HG03175 (cell line): ENCODE results near the gene RIT1.
"Not testable (repeated sequence)": the region's sequence is repeated elsewhere in the genome, so short reads cannot be mapped to it uniquely, and the experiment has no call there.

Experiments
- ATAC-seq: cut with Tn5 transposase; IDR thresholded peaks from one replicate; pipeline ENCODE4 v1.9.1; 2021; ENCODE audit warnings: mild to moderate bottlenecking, moderate library complexity; ENCODE audit not compliant: unreplicated experiment

Gene RIT1

DNA sequence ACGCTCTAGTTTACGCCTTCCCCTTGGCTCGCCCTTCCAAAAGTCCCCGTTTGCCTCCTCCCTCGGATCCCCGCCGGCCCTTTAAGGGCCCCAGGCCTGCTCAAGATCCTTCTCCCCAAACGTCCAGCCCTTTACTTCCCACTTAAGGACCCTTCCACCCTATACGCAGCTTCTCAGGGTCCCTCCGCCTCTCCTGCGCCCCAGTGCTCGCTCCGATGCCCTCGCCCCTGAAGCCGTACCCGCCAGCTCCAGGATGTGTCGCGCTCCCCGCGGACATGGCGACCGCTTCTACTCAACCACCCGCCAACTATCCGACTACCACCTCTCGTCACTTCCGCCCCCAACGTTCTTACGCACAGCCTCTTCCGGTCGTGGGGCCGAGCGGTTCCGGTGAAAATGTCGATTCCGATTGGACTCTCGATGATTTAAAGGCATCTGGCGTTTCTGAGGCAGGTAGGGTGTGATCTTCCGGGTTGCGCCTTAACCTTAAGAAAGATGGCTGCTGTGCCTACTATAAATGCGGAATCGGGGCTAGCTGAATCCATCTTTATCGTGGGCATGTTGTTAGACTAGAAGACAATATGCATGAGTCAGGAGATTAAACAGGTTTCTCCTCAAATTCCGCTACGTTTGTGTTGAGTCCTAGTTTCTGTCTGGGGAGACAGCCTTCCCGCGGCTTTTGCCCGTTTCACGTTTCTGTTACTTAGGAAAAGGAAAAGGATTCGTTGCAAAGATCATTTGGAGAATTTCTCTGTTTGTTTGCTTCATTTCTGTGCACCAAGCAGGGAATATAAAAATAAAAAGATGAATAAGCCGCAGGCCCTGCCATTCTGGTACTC is 23.2 kb upstream of the RIT1 start, which contains the start of gene KHDC4:
TSS of gene KHDC4 (minus strand) at position 317 of the 839 bp plus-strand sequence. CDS start at position 277, 40 bp downstream.
- ATAC-seq: peak; percentile 98

GRCh38 chr1:155933591-155934096 is 22.5 kb upstream of the RIT1 start:
- no peak for ATAC-seq

DNA sequence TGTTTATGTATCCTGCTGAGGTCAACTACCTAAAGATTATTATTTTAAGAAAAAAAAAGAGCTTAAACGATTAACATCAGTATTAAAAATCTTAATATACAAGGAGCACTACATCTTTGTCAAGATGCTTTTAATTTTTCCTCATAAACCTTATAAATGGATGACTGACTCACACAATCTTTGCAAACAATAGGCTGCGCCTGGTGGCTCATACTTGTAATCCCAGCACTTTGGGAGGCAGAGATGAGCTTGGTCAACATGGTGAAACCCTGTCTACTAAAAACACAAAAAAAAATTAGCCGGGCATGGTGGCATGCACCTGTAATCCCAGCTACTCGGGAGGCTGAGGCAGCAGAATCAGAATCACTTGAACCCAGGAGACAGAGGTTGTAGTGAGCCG is 21.3 kb upstream of the RIT1 start:
- ATAC-seq: no peak

DNA sequence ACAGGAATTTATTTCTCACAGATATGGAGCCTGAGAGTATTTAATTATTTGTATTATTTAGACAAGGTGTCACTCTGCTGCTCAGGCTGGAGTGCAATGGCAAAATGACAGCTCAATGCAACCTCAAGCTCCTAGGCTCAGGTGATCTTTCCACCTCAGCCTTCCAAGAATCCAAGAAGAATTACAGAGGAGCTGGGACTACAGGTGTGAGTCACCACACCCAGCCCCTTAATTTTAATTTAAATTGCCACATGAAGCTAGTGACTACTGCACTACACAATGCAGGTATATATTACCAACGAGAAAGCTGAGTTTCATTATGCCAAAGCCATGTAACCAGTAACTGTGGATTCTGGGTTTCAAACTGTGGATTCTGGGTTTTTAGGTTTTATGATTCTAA is 20.9 kb upstream of the RIT1 start:
- no peak for ATAC-seq

GRCh38 chr1:155931332-155932038 is 20.3 kb upstream of the RIT1 start:
- ATAC-seq: no peak

DNA sequence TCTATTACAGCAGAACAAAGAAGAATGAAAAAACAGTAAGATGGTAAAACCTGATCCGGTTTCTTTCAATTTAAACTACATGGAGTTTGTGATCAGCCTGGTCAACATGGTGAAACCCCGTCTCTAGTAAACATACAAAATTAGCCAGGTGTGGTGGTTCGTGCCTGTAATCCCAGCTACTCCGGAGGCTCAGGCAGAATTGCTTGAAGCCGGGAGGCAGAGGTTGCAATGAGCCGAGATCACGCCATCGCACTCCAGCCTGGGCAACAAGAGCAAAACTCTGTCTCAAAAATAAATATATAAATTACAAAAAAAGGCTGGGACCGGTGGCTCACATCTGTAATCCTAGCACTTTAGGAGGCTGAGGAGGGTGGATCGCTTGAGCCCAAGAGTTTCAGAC is 19.6 kb upstream of the RIT1 start:
- ATAC-seq: not testable (repeated sequence)

- ATAC-seq: no peak
Measured at GRCh38 chr1:155929057-155929456, 17.9 kb upstream of the RIT1 start.

DNA sequence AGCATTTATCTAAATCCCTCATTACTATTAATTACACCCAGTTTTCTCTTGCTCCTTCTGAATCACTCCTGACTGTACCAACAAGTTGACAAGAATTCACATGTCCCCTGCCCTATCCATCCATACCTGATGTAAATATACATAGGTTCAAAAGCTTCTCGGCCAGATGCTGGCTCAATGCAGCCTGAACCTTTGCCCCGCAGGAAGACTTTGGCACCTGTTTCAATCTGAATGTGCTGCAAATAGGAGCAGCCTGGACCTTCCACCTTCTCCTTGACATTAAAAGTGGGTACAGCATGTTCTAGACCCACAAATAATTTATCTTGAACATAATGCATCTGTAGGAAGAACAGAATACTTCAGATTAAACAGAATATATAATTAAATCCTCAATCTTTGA is 14.4 kb upstream of the RIT1 start:
- ATAC-seq: no peak

DNA sequence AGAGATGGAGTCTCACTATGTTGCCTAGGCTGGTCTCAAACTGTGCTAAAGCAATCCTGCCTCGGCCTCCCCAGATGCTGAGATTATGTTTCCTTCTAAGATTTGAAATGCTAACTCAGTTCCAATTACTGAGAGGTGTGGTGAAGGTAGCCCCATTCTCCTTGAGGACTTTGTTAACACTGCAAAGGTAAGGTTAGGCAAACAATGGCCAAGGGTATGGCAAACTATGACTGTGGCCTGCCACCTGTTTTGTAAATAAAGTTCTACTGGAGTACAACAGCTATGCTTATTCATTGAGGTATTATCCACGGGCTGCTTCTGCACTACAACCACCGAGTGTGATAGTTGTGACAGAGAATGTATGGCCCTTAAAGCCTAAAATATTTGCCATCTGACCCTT is 9.6 kb upstream of the RIT1 start:
- no peak for ATAC-seq

- ATAC-seq: no peak
Measured at GRCh38 chr1:155919801-155920200, 8.7 kb upstream of the RIT1 start.

GRCh38 chr1:155918660-155919059 is 7.5 kb upstream of the RIT1 start:
- no peak for ATAC-seq

- ATAC-seq: no peak
Measured at GRCh38 chr1:155913969-155914757, 3.0 kb upstream of the RIT1 start.

DNA sequence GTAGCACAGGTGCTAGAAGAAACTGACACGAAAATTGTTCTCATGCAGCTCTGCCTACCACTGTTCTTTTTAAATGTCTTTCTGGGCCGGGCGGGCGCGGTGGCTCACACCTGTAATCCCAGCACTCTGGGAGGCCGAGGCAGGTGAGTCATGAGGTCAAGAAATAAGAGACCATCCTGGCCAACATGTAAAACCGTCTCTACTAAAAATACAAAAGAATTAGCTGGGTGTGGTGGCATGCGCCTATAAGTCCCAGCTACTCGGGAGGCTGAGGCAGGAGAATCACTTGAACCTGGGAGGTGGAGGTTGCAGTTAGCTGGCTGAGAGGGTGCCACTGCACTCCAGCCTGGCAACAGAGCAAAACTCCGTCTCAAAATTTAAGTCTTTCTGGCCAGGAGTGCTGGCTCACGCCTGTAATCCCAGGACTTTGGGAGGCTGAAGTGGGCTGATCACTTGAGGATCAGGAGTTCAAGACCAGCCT is 947 bp upstream of the RIT1 start:
- no peak for ATAC-seq

DNA sequence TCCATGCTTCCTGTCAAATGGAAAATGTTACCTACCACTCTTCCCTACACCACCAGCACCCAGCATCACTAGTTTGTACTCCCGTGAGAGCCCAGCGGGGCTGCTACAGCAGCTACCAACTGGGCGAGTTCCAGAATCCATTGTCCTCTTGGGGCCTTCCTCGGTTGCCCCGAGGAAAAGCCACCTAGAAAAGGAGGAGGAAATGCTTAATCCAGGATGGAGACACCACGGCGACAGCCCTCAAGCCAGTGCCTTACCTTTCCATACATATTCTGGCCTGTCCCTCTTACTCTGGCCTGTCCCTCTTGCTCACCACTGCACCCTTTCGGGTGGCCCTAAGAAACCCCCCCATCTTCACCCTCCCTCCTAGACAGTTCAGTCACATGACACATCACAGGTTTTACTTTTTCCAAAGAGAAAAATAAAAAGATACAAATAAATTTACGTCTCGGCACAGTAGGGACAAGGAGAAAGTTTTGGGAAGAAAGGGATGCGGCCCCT is 478 bp downstream of the RIT1 start:
- ATAC-seq: no peak

DNA sequence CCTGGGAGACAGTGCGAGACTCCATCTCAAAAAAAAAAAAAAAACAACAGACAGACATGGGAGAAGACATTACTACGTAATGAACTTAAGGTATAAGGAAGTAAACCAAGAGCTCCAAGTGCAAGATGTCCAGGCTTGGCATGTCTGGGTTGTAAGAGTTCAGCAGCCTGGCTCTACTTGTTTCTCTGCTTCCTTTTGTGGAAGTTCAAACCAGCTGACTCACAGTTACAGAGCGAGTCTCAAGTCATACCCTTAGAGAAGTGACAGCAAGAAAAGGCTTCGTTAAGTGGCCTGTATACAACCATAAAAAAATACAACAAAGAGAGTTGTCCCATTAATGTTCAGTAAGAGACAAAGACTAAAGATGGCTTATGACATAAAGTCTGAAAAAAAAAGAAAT is 1.3 kb downstream of the RIT1 start:
- ATAC-seq: no peak

- no peak for ATAC-seq
Measured at GRCh38 chr1:155904261-155904660, 6.9 kb downstream of the RIT1 start.

DNA sequence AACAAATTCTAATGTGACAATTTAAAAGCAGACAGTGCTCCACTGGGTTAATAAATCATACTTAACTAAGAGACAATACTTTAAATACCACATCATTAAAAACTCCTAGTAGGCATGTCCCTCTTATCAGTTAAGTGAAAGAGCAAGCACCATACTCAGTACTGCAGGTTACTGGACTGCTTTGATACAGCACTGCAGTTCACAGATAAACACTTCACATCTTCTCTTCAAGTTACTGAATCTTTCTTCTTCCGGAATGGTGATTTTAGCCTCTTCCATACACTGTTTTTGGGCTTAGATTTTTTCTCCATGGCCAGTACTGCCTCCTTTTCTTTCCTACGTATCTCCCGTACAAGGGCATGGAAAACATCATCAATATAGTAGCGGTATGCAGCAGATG is 11.0 kb downstream of the RIT1 start:
- no peak for ATAC-seq

DNA sequence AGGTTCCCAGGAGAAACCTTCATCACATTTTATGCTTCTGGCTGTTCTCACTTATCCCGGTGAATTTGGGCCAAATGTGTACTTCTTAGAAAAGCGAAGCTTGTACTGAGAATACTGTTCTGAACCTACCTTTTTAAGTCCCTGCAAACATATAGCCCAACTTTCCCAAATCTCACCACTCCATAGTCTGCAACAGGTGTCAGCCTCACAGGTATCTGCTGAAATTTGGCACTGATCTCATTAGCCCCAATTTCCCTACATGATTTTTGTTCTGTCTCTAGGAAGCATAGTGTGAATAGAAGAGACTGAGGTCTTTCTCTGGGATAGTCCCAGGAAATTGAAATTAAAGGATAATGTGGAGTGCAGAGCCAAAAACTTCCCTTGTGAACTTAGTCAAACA is 11.5 kb downstream of the RIT1 start:
- ATAC-seq: no peak

DNA sequence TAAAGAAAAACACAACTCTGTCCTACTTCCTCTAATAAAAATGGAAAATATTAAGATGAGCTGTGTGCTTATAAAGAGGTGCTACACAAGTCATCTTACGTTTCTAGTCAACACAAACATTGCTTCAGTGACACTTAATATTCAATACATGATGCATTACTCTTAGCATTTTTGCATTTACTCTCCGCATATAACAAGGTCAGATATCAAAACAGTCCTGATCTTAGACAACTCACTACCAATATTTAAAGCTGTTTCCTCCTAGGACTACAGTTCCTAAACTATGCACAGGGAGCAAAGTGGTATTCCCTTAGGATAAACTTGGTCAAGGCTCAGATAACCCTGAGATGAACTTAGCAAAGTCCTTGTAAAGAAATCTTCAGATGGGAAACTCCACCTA is 12.3 kb downstream of the RIT1 start:
- no peak for ATAC-seq

DNA sequence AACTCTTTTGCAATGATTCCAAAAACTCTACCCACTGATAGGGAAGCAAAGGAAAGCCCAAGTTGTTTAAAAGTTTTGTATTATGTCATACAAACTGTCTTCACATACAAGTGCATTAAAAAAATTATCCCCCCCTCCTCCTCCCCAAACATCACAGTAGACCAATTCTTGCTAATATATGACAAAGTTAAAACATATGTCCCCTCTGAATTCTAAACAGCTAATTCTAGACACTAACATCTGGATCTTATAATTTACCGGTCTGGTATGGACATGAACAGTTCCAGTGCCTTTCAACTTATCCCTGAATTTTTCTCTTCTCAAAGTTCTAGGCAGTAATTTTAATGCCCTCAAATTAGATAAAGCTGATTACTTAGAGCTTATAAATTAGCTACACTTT is 13.4 kb downstream of the RIT1 start:
- no peak for ATAC-seq

DNA sequence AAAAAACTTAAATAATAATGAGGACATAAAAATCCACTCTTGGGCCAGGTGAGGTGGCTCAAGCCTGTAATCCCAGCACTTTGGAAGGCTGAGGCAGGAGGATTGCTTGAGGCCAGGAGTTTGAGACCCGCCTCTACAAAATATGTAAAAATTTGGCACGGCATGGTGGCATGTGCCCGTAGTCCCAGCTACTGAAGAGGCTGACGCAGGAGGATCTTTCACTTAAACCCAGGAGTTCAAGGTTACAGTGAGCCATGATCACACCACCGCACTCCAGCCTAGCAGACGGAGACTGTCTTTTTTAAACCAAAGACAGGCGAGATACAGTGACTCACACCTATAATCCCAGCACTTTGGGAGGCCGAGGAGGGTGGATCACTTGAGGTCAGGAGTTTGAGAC is 14.7 kb downstream of the RIT1 start:
- ATAC-seq: not testable (repeated sequence)
